K562 (cell line): ENCODE data around the gene TMEM154. TPM values are rescaled to one million over a fixed set of nuclear protein-coding genes. Genes with fewer than 3 reads are reported as not detected.

Experiments
- ATF7 ChIP-seq: fragments of 450-650 bp; IDR thresholded peaks from 2 replicates; pipeline ENCODE4 v1.7.1; 2014; ENCODE audit warnings: mild to moderate bottlenecking, moderate library complexity
- BRD9 ChIP-seq: fragments of 450-650 bp; IDR thresholded peaks from 2 replicates; pipeline ENCODE4 v1.6.1; 2018; ENCODE audit warnings: low read depth; ENCODE audit not compliant: partially characterized antibody
- DLX4 ChIP-seq: fragments of 250-450 bp; sonication (Bioruptor Pico); IDR thresholded peaks from 2 replicates; pipeline ENCODE4 v1.6.1; 2021; ENCODE audit warnings: mild to moderate bottlenecking
- DPF2 ChIP-seq: fragments of 450-650 bp; IDR thresholded peaks from 2 replicates; pipeline ENCODE4 v1.6.1; 2016
- ETS1 ChIP-seq: conservative IDR thresholded peaks from 2 replicates; pipeline ENCODE4 v1.6.1; 2011; ENCODE audit warnings: low read depth, mild to moderate bottlenecking, low read length; ENCODE audit not compliant: control insufficient read depth
- HLTF ChIP-seq: fragments of 450-650 bp; IDR thresholded peaks from 2 replicates; pipeline ENCODE4 v1.6.1; 2016
- KDM2B ChIP-seq: fragments of 250-450 bp; sonication (Bioruptor Pico); IDR thresholded peaks from 2 replicates; pipeline ENCODE4 v1.8.0; 2021; ENCODE audit warnings: mild to moderate bottlenecking, moderate library complexity
- NFE2 ChIP-seq: IDR thresholded peaks from 2 replicates; pipeline ENCODE4 v1.6.1; 2014; ENCODE audit warnings: antibody characterized with exemption, low read depth
- RAD21 ChIP-seq, 2 experiments: fragments of 250-450 bp in 1 of 2; fragments of 450-650 bp in 1 of 2; sonication (Bioruptor Pico) in 1 of 2; formaldehyde crosslinking in 1 of 2; IDR thresholded peaks in 1 of 2; conservative IDR thresholded peaks in 1 of 2; 2 replicates each; pipeline versions ENCODE4 v1.4.0 to v1.8.0; 2020 to 2022; ENCODE audit warnings: mild to moderate bottlenecking in 2 of 2, moderate library complexity in 1 of 2
- RREB1 ChIP-seq: fragments of 250-450 bp; sonication (Bioruptor Pico); IDR thresholded peaks from 2 replicates; pipeline ENCODE4 v1.4.0; 2020
- SRSF9 ChIP-seq: fragments of 200-400 bp; formaldehyde crosslinking; IDR thresholded peaks from 2 replicates; pipeline ENCODE4 v1.6.1; 2017; ENCODE audit warnings: low read depth, low read length, borderline replicate concordance
- ZFP1 ChIP-seq: fragments of 450-650 bp; formaldehyde crosslinking; IDR thresholded peaks from 2 replicates; pipeline ENCODE4 v1.4.0; 2020; ENCODE audit warnings: mild to moderate bottlenecking, mixed read lengths
- ZMIZ1 ChIP-seq, 2 experiments: fragments of 150-350 bp in 1 of 2; IDR thresholded peaks; 2 replicates each; pipeline ENCODE4 v1.6.1; 2012 to 2016; ENCODE audit warnings: low read depth in 2 of 2, low read length in 2 of 2, mild to moderate bottlenecking in 1 of 2, moderate library complexity in 1 of 2
- ZNF165 ChIP-seq: fragments of 250-450 bp; sonication (Bioruptor Pico); IDR thresholded peaks from 2 replicates; pipeline ENCODE4 v1.4.0; 2020; ENCODE audit warnings: borderline replicate concordance
- ZNF316 ChIP-seq: fragments of 450-650 bp; IDR thresholded peaks from 2 replicates; pipeline ENCODE4 v1.6.1; 2016
- ZNF347 ChIP-seq: fragments of 450-650 bp; formaldehyde crosslinking; IDR thresholded peaks from 2 replicates; pipeline ENCODE4 v1.4.0; 2020; ENCODE audit warnings: low read depth, mild to moderate bottlenecking, moderate library complexity
- ZSCAN29 ChIP-seq: fragments of 450-650 bp; IDR thresholded peaks from 2 replicates; pipeline ENCODE4 v1.6.1; 2017
- polyA plus RNA-seq, 8 experiments: library from polyadenylated mRNA; depleted of rRNA in 4 of 8; stranded (reverse) in 5 of 8; unstranded in 3 of 8; fragments of >200 nt; fragmentation: Nextera tagmentation in 2 of 8; fragmentation: Illumina TruSeq in 1 of 8; extraction: Ambion mirVana in 2 of 8; extraction: Trizol in 1 of 8; gene quantifications; 2 replicates each; pipeline versions ENCODE4 v1.2.1 to v1.2.3, GENCODE V29; 2011 to 2014; ENCODE audit warnings: inconsistent platforms in 1 of 8, missing spikeins in 1 of 8
- total RNA-seq, 7 experiments: library from RNA; depleted of rRNA in 6 of 7; stranded (reverse); fragments of >200 nt in 6 of 7; fragmentation: Illumina TruSeq in 2 of 7; extraction: Trizol in 2 of 7; gene quantifications; 2 replicates each; pipeline versions ENCODE4 v1.2.1 to v1.2.3, GENCODE V29; 2011 to 2021; ENCODE audit warnings: low replicate concordance in 1 of 7

TMEM154 gene
- total and polyA plus RNA-seq, 9 of the 15 experiments (the other 6 are each of a cell fraction or from before 2014, with no cell fraction given), result 0.13 to 1.8 (median 0.58) TPM

GRCh38 chr4:152581536-152582160 lies 98.1 kb downstream of the TMEM154 start (continued):
- TF ChIP-seq RREB1 (CRISPR knock-in tag) (no peak), RAD21 (CRISPR knock-in tag; conservative IDR thresholded peaks at IDR 0.05 in 1 of 2, IDR thresholded peaks at IDR 0.05 in 1 of 2) (0 out of 4 replicates have a peak, but pooled peaks of 1 of the 2 experiments have one; percentile 23), ATF7 (no peak), ZNF165 (no peak), ZSCAN29 (no peak), HLTF (no peak), DLX4 (no peak), ZNF316 (no peak), NFE2 (peak; percentile 14; the same call in 1 of the 2 replicates), BRD9 (no peak), ZMIZ1 (IDR thresholded peaks at IDR 0.05; ENCODE audit: low read depth in 2 of 2, low read length in 2 of 2) (no peak), ZNF347 (CRISPR knock-in tag) (no peak), SRSF9 (no peak), KDM2B (CRISPR knock-in tag) (no peak), DPF2 (0 out of 2 replicates have a peak, but pooled peaks have one; percentile 27), ZFP1 (CRISPR knock-in tag) (no peak), ETS1 (no peak)
